ENCODE measurements around the gene PPARG.

The PPARG gene

DNA sequence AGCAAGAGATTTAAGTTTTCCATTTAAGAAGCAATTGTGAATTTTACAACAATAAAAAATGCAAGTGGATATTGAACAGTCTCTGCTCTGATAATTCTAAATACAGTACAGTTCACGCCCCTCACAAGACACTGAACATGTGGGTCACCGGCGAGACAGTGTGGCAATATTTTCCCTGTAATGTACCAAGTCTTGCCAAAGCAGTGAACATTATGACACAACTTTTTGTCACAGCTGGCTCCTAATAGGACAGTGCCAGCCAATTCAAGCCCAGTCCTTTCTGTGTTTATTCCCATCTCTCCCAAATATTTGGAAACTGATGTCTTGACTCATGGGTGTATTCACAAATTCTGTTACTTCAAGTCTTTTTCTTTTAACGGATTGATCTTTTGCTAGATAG, 62.3 kb downstream of the PPARG start:
- H3K9me3 ChIP-seq (ENCODE audit: low read length) = no peaks in the 10 kb centered on the region
- no peaks in the 10 kb centered on the region for H3K9me2 ChIP-seq (ENCODE audit: low read depth, low read length)
- H3K27me3 ChIP-seq (ENCODE audit: insufficient read depth, low read length) = 0 out of 2 replicates have a peak, but pooled peaks cover 8% of the 10 kb centered on the region
- no peaks in the 10 kb centered on the region for H4K20me1 ChIP-seq (ENCODE audit: insufficient read depth, low read length)
- no peak overlapping the region for H3K9ac ChIP-seq (ENCODE audit: low read length)
- H3K79me2 ChIP-seq (ENCODE audit: insufficient read depth, low read length) = no peaks in the 10 kb centered on the region
- H3K4me1 ChIP-seq (ENCODE audit: insufficient read depth, low read length, severe bottlenecking) = no peaks in the 10 kb centered on the region
- TF ChIP-seq, protein P1, sequence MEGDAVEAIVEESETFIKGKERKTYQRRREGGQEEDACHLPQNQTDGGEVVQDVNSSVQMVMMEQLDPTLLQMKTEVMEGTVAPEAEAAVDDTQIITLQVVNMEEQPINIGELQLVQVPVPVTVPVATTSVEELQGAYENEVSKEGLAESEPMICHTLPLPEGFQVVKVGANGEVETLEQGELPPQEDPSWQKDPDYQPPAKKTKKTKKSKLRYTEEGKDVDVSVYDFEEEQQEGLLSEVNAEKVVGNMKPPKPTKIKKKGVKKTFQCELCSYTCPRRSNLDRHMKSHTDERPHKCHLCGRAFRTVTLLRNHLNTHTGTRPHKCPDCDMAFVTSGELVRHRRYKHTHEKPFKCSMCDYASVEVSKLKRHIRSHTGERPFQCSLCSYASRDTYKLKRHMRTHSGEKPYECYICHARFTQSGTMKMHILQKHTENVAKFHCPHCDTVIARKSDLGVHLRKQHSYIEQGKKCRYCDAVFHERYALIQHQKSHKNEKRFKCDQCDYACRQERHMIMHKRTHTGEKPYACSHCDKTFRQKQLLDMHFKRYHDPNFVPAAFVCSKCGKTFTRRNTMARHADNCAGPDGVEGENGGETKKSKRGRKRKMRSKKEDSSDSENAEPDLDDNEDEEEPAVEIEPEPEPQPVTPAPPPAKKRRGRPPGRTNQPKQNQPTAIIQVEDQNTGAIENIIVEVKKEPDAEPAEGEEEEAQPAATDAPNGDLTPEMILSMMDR (IDR thresholded peaks at IDR 0.05; ENCODE audit: low read length) = no peak
- no peak for TF ChIP-seq EZH2 (IDR thresholded peaks at IDR 0.05; ENCODE audit: borderline replicate concordance, low read length)
- no peaks in the 10 kb centered on the region for H3K36me3 ChIP-seq (ENCODE audit: insufficient read depth, low read length)
- no peak overlapping the region for H3K4me2 ChIP-seq (ENCODE audit: low read length)
- no peak overlapping the region for H3K27ac ChIP-seq (ENCODE audit: low read depth, low read length, poor library complexity, severe bottlenecking)
- H2AFZ ChIP-seq (ENCODE audit: low read length) = no peak overlapping the region
- no peak overlapping the region for H3K4me3 ChIP-seq (ENCODE audit: low read depth, low read length, poor library complexity, severe bottlenecking)
- no peaks in the 10 kb centered on the region for H3F3A ChIP-seq (ENCODE audit: insufficient read depth, low read length)

DNA sequence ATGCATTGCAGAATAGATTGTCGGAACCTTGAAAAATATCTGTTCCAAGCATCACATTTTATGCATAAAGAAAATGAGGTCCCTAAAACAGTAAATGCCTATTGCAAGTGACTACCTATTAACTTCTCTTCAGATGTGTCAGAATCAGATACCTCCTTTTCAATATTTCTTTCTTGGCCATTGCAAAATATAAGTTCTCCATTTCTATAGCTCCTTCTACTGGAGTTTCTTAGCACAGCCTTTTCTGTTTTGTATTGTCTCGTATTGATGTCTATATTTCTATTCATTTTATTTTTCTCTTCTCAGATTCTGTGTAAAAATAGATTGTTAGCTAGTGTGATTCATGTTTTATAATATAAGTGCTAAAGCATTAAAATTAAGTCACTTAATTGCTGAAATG, 63.4 kb downstream of the PPARG start:
- TF ChIP-seq EZH2 (IDR thresholded peaks at IDR 0.05; ENCODE audit: borderline replicate concordance, low read length) = no peak
- TF ChIP-seq, protein P1 (IDR thresholded peaks at IDR 0.05; ENCODE audit: low read length) = no peak
- Histone ChIP-seq H3K36me3 (ENCODE audit: insufficient read depth, low read length) (no peaks in the 10 kb centered on the region), H3K9me3 (ENCODE audit: low read length) (no peaks in the 10 kb centered on the region), H3F3A (ENCODE audit: insufficient read depth, low read length) (no peaks in the 10 kb centered on the region), H3K9ac (ENCODE audit: low read length) (no peak overlapping the region), H3K9me2 (ENCODE audit: low read depth, low read length) (no peaks in the 10 kb centered on the region), H3K27ac (ENCODE audit: low read depth, low read length, poor library complexity, severe bottlenecking) (no peak overlapping the region), H2AFZ (ENCODE audit: low read length) (no peak overlapping the region), H4K20me1 (ENCODE audit: insufficient read depth, low read length) (no peaks in the 10 kb centered on the region), H3K4me2 (ENCODE audit: low read length) (no peak overlapping the region), H3K4me3 (ENCODE audit: low read depth, low read length, poor library complexity, severe bottlenecking) (no peak overlapping the region), H3K79me2 (ENCODE audit: insufficient read depth, low read length) (no peaks in the 10 kb centered on the region), H3K4me1 (ENCODE audit: insufficient read depth, low read length, severe bottlenecking) (no peaks in the 10 kb centered on the region), H3K27me3 (ENCODE audit: insufficient read depth, low read length) (0 out of 2 replicates have a peak, but pooled peaks cover 8% of the 10 kb centered on the region)

DNA sequence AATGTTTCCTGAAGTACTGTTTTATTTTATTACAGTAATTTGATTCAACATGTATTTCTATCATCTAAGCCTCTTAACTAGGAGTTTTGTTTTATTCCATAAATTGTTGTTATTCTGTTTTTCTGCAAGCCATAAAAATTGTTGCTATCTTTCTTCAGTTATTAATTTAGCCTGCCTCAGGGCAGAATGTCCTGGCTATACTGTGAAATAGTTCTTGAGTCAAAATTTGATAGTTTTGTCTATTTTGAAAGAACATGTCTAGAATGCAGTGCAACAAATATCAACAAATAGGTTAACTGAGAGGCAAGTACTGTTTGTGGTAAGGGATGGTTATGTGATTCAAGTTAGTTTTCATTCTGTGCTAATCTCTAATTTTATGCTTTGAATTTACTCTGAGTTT, 63.9 kb downstream of the PPARG start:
- H3K9me2 ChIP-seq (ENCODE audit: low read depth, low read length) = no peaks in the 10 kb centered on the region
- H3F3A ChIP-seq (ENCODE audit: insufficient read depth, low read length) = no peaks in the 10 kb centered on the region
- H3K36me3 ChIP-seq (ENCODE audit: insufficient read depth, low read length) = no peaks in the 10 kb centered on the region
- H3K79me2 ChIP-seq (ENCODE audit: insufficient read depth, low read length) = no peaks in the 10 kb centered on the region
- H3K4me1 ChIP-seq (ENCODE audit: insufficient read depth, low read length, severe bottlenecking) = no peaks in the 10 kb centered on the region
- no peak overlapping the region for H3K4me3 ChIP-seq (ENCODE audit: low read depth, low read length, poor library complexity, severe bottlenecking)
- no peak overlapping the region for H3K9ac ChIP-seq (ENCODE audit: low read length)
- H3K27ac ChIP-seq (ENCODE audit: low read depth, low read length, poor library complexity, severe bottlenecking) = no peak overlapping the region
- 0 out of 2 replicates have a peak, but pooled peaks cover 8% of the 10 kb centered on the region for H3K27me3 ChIP-seq (ENCODE audit: insufficient read depth, low read length)
- H3K9me3 ChIP-seq (ENCODE audit: low read length) = no peaks in the 10 kb centered on the region
- TF ChIP-seq, protein P1 (IDR thresholded peaks at IDR 0.05; ENCODE audit: low read length) = no peak
- no peak for TF ChIP-seq EZH2 (IDR thresholded peaks at IDR 0.05; ENCODE audit: borderline replicate concordance, low read length)
- H2AFZ ChIP-seq (ENCODE audit: low read length) = no peak overlapping the region
- no peaks in the 10 kb centered on the region for H4K20me1 ChIP-seq (ENCODE audit: insufficient read depth, low read length)
- no peak overlapping the region for H3K4me2 ChIP-seq (ENCODE audit: low read length)
